ENCODE measurements around the gene GIPR.

The GIPR gene

DNA sequence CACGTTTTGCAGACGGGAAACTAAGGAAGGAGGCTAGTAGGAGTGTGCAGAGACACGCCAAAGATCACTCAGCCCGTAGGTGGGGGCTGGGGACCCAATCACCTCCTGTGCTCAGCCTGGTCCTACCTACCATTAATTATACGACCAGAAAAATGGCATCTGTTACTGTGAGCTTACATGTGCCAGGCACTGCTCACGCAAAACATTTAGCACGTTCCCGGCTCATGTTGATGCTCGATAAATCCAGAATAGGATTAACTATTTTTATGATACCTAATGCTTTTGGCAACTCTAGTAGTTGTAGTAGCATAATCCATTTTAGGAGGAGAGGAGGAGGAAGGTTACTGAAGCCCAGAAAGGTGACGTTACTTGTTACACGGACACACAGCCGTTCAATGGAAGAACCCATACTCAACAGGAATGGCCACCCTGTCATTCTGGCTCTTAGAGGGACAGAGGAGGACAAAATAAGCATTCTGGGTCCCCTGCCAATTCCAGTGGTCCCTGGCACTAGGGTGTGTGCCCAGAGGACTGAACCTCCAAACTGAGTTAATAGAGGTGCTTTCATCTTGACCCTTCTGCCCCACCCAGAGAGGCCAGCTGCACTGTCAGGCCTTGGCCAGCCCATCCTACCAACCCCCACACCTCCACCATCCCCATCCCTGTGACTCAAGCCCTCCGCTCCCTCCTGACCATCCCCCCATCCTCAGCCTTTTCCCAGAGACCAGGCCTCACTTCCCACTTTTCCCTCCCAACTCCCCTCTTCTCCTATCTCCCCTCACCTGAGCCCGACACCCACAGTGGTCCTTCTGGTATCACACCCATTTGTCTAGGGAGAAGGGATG, 23.9 kb upstream of the GIPR start:
- TF ChIP-seq POLR2AphosphoS5 (IDR thresholded peaks at IDR 0.05; ENCODE audit: low read depth, low read length) (no peak), FOXP2 (optimal IDR thresholded peaks at IDR 0.05; ENCODE audit: borderline replicate concordance, extremely low read depth, extremely low read length, insufficient read depth) (no peak), TAF1 (IDR thresholded peaks at IDR 0.05; ENCODE audit: borderline replicate concordance, insufficient read depth, low read length) (no peak)
- TF ChIP-seq, protein P1, sequence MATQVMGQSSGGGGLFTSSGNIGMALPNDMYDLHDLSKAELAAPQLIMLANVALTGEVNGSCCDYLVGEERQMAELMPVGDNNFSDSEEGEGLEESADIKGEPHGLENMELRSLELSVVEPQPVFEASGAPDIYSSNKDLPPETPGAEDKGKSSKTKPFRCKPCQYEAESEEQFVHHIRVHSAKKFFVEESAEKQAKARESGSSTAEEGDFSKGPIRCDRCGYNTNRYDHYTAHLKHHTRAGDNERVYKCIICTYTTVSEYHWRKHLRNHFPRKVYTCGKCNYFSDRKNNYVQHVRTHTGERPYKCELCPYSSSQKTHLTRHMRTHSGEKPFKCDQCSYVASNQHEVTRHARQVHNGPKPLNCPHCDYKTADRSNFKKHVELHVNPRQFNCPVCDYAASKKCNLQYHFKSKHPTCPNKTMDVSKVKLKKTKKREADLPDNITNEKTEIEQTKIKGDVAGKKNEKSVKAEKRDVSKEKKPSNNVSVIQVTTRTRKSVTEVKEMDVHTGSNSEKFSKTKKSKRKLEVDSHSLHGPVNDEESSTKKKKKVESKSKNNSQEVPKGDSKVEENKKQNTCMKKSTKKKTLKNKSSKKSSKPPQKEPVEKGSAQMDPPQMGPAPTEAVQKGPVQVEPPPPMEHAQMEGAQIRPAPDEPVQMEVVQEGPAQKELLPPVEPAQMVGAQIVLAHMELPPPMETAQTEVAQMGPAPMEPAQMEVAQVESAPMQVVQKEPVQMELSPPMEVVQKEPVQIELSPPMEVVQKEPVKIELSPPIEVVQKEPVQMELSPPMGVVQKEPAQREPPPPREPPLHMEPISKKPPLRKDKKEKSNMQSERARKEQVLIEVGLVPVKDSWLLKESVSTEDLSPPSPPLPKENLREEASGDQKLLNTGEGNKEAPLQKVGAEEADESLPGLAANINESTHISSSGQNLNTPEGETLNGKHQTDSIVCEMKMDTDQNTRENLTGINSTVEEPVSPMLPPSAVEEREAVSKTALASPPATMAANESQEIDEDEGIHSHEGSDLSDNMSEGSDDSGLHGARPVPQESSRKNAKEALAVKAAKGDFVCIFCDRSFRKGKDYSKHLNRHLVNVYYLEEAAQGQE (IDR thresholded peaks at IDR 0.05; ENCODE audit: insufficient read depth in 1 of 2, low read depth in 2 of 2, low read length in 2 of 2): no peak

DNA sequence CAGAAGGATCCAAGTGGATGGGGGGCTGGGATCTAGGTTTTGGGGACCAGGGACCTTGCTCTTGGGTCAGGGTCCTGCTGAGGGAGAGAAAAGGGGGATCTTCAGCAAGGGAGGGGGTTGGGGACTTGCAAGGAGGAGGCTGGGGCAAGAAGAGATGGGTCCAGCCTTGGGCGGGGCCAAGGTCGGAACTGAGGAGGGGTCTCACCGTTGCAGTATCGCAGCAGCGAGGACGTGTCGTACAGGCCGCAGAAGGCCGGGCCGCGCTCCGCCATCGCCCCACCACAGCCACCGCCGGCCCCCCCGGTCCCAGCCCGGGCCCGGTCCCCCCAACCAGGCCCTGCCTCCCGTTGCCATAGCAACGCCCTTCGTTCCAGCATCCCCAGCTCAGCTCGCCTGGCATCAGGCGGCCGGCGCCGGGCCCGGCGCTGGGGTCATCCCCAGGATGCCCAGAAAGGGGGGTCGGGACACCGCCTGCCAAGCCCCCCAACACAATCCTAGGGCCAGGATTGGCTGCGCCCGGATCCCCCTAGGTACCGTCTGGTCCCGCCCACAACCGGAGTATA, 22.9 kb upstream of the GIPR start:
- TF ChIP-seq POLR2AphosphoS5 (IDR thresholded peaks at IDR 0.05; ENCODE audit: low read depth, low read length) (no peak), SIN3A (IDR thresholded peaks at IDR 0.05; ENCODE audit: borderline replicate concordance, insufficient read depth, low read length) (no peak), TAF1 (IDR thresholded peaks at IDR 0.05; ENCODE audit: borderline replicate concordance, insufficient read depth, low read length) (no peak), FOXP2 (optimal IDR thresholded peaks at IDR 0.05; ENCODE audit: borderline replicate concordance, extremely low read depth, extremely low read length, insufficient read depth) (no peak)
- TF ChIP-seq, protein P1 (IDR thresholded peaks at IDR 0.05; ENCODE audit: insufficient read depth in 1 of 2, low read depth in 2 of 2, low read length in 2 of 2): no peak

DNA sequence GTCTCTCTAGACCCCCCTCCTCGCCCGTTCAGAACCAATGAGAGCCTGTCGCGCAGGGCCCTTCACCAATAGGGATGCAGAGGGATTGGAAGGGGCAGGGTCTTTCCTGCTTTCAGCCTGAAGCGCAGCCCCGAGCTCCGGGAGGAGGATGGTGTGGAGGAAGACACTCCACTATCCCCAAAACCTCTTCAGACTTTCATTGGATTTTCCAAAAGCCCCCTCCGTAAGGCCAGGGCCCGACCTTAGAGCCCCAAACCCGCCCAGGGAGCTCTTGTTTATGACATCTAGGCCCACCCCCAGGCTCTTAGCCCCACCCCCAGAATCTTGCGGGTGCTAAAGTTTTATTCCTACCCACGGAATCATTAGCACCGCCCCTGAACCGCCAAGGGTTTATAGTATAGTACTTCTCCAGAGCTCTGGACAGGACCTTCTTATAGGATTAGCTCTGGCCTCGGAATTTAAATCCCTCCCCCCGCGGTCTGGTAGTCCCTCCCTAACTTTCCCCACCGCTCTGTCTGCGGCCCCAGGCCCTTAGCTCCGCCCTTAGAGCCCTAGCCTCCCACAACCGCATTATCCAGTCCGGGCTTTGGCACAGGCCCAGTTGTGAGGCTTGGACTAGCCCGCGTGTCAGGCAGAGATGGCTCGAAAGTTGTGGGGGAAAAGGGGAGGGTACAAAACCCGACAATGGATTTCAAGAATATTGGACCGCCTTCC, 22.2 kb upstream of the GIPR start:
- TF ChIP-seq, protein P1 (IDR thresholded peaks at IDR 0.05; ENCODE audit: insufficient read depth in 1 of 2, low read depth in 2 of 2, low read length in 2 of 2): no peak
- peak; percentile 75 for TF ChIP-seq FOXP2 (optimal IDR thresholded peaks at IDR 0.05; ENCODE audit: borderline replicate concordance, extremely low read depth, extremely low read length, insufficient read depth)

DNA sequence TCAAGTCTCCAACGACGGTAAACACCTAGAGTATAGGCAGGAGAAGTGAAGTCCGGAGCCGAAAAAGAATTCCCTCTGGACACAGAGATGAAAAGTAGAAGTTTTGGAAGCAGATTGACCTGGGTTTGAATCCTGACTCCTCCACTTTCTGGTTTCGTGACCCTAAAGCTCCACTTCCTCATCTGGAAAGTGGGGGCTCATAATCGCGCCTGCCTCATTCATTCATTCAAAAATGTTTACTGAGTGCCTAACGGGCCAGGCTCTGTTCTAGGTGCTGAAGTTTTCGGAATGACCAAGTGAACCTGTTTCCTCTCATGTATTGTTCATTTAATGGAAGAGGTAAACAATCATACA, 21.7 kb upstream of the GIPR start:
- no peak for TF ChIP-seq TAF1 (IDR thresholded peaks at IDR 0.05; ENCODE audit: borderline replicate concordance, insufficient read depth, low read length)
- TF ChIP-seq, protein P1 (IDR thresholded peaks at IDR 0.05; ENCODE audit: insufficient read depth in 1 of 2, low read depth in 2 of 2, low read length in 2 of 2): peak; percentile 68 to 88; a peak in 3 of 4 replicates
- TF ChIP-seq FOXP2 (optimal IDR thresholded peaks at IDR 0.05; ENCODE audit: borderline replicate concordance, extremely low read depth, extremely low read length, insufficient read depth): no peak
- no peak for TF ChIP-seq SIN3A (IDR thresholded peaks at IDR 0.05; ENCODE audit: borderline replicate concordance, insufficient read depth, low read length)
- no peak for TF ChIP-seq POLR2AphosphoS5 (IDR thresholded peaks at IDR 0.05; ENCODE audit: low read depth, low read length)

Measured in PFSK-1 (cell line).